IMR-90 (cell line): ENCODE measurements around the gene CEP72. TPM values are rescaled to one million over a fixed set of nuclear protein-coding genes. Genes with fewer than 3 reads are reported as not detected.
"Not testable (repeated sequence)": the region's sequence is repeated elsewhere in the genome, so short reads cannot be mapped to it uniquely, and the experiment has no call there.

Experiments
- ATAC-seq: fragments of 200-7000 bp; cut with Tn5 transposase; 2 replicates; pipeline ENCODE4 v1.9.1; 2020; ENCODE audit warnings: low read depth, mild to moderate bottlenecking, moderate library complexity
- BruUV-seq: library from RNA; stranded (reverse); fragments of 400-500 nt; replicated peaks from 2 replicates; lab custom pipeline; 2021; lab: Mats Ljungman, UMichigan
- CTCF ChIA-PET: fragments of 300-600 bp; formaldehyde crosslinking; extraction: SDS; loops from one replicate; lab custom pipeline; 2021; ENCODE audit warnings: antibody characterized with exemption; lab: Yijun Ruan, JAX
- POLR2A ChIA-PET: fragments of 300-600 bp; sonication (Branson Sonifier 250); formaldehyde crosslinking; loops from one replicate; lab custom pipeline; 2022; ENCODE audit warnings: antibody characterized with exemption; ENCODE audit not compliant: unreplicated experiment; lab: Charles Lee
- DNase-seq: peaks from one replicate; pipeline ENCODE4 v3.0.0; 2013
- H2AFZ ChIP-seq: replicated peaks from 2 replicates; pipeline ENCODE3; 2013; ENCODE audit warnings: low read length, mild to moderate bottlenecking; ENCODE audit not compliant: poor library complexity
- H2AK5ac ChIP-seq: 2 replicates; pipeline ENCODE4 v1.6.1; 2013; ENCODE audit warnings: low read depth, low read length, inconsistent platforms
- H2AK9ac ChIP-seq: replicated peaks from 2 replicates; pipeline ENCODE3; 2013; ENCODE audit warnings: mild to moderate bottlenecking, low read depth, low read length, moderate library complexity; ENCODE audit not compliant: poor library complexity
- H2BK120ac ChIP-seq: 2 replicates; pipeline ENCODE4 v1.6.1; 2013; ENCODE audit warnings: low read depth, low read length, inconsistent platforms
- H2BK15ac ChIP-seq: 3 replicates; pipeline ENCODE4 v1.6.1; 2013; ENCODE audit warnings: low read depth, low read length, inconsistent platforms
- H2BK20ac ChIP-seq: 2 replicates; pipeline ENCODE4 v1.6.1; 2013; ENCODE audit warnings: low read depth, mild to moderate bottlenecking, inconsistent platforms, low read length, moderate library complexity
- H2BK5ac ChIP-seq: 2 replicates; pipeline ENCODE4 v1.6.1; 2013; ENCODE audit warnings: mild to moderate bottlenecking, low read depth, low read length, inconsistent platforms; ENCODE audit not compliant: poor library complexity, severe bottlenecking
- H3K14ac ChIP-seq: replicated peaks from 2 replicates; pipeline ENCODE4 v1.6.1; 2013; ENCODE audit warnings: low read depth, low read length, inconsistent platforms
- H3K18ac ChIP-seq: 2 replicates; pipeline ENCODE4 v1.6.1; 2013; ENCODE audit warnings: low read depth, low read length, control low read depth
- H3K23ac ChIP-seq: 2 replicates; pipeline ENCODE4 v1.6.1; 2013; ENCODE audit warnings: low read depth, low read length, inconsistent platforms
- H3K27ac ChIP-seq: 2 replicates; pipeline ENCODE4 v1.5.1; 2013; ENCODE audit warnings: mild to moderate bottlenecking, control low read depth, low read length; ENCODE audit not compliant: insufficient read depth
- H3K27me3 ChIP-seq: 2 replicates; pipeline ENCODE4 v1.6.1; 2013; ENCODE audit warnings: low read length; ENCODE audit not compliant: control insufficient read depth, insufficient read depth
- H3K36me3 ChIP-seq: 2 replicates; pipeline ENCODE4 v1.6.1; 2013; ENCODE audit warnings: low read length, mixed read lengths; ENCODE audit not compliant: control insufficient read depth, insufficient read depth
- H3K4ac ChIP-seq: 2 replicates; pipeline ENCODE4 v1.6.1; 2013; ENCODE audit warnings: low read depth, low read length, inconsistent platforms
- H3K4me1 ChIP-seq: 2 replicates; pipeline ENCODE4 v1.6.1; 2013; ENCODE audit warnings: low read length, mixed read lengths; ENCODE audit not compliant: control insufficient read depth, insufficient read depth
- H3K4me2 ChIP-seq: 2 replicates; pipeline ENCODE4 v1.6.1; 2013; ENCODE audit warnings: low read depth, mild to moderate bottlenecking, control low read depth, low read length, moderate library complexity
- H3K4me3 ChIP-seq: 2 replicates; pipeline ENCODE4 v1.5.1; 2013; ENCODE audit warnings: low read depth, mild to moderate bottlenecking, control low read depth, low read length, moderate library complexity; ENCODE audit not compliant: insufficient read depth
- H3K56ac ChIP-seq: 2 replicates; pipeline ENCODE4 v1.6.1; 2013; ENCODE audit warnings: low read length, inconsistent platforms; ENCODE audit not compliant: insufficient read depth; ENCODE audit errors: extremely low read depth
- H3K79me1 ChIP-seq, 2 experiments: 2 replicates each; pipeline ENCODE4 v1.6.1; 2013; ENCODE audit warnings: low read length in 2 of 2, inconsistent platforms in 1 of 2, low read depth in 1 of 2
- H3K9ac ChIP-seq: 2 replicates; pipeline ENCODE4 v1.6.1; 2013; ENCODE audit warnings: low read depth, low read length, control low read depth
- H3K9me1 ChIP-seq: 2 replicates; pipeline ENCODE4 v1.6.1; 2013; ENCODE audit warnings: low read length, inconsistent platforms; ENCODE audit not compliant: insufficient read depth
- H3K9me3 ChIP-seq: 2 replicates; pipeline ENCODE4 v1.6.1; 2013; ENCODE audit warnings: low read length; ENCODE audit not compliant: control insufficient read depth, insufficient read depth
- H4K20me1 ChIP-seq: 2 replicates; pipeline ENCODE4 v1.6.1; 2013; ENCODE audit warnings: low read length, inconsistent platforms; ENCODE audit not compliant: insufficient read depth
- H4K5ac ChIP-seq: 2 replicates; pipeline ENCODE4 v1.6.1; 2013; ENCODE audit warnings: mild to moderate bottlenecking, low read depth, low read length, control low read depth
- H4K8ac ChIP-seq, 2 experiments: 2 replicates each; pipeline ENCODE4 v1.6.1; 2013; ENCODE audit warnings: low read depth in 2 of 2, low read length in 2 of 2, control low read depth in 1 of 2, inconsistent platforms in 1 of 2
- H4K91ac ChIP-seq: 2 replicates; pipeline ENCODE4 v1.6.1; 2013; ENCODE audit warnings: low read depth, low read length, inconsistent platforms; ENCODE audit not compliant: insufficient read depth
- WGBS, 2 experiments: methylation state at CpG; one replicate each; pipeline versions ENCODE4 v1.1.5 to v1.1.7; 2013; ENCODE audit warnings: missing lambda C conversion rate in 2 of 2; ENCODE audit not compliant: insufficient read length in 1 of 2; ENCODE audit errors: extremely low coverage in 2 of 2; 5-methylcytosine and 5-hydroxymethylcytosine counted together
- dilution Hi-C: fragments of 300-500 bp; cut with HindIII; formaldehyde crosslinking; loops from one replicate; pipeline ENCODE4 v1.14.3; 2018; ENCODE audit warnings: low sequenced_read_pairs; ENCODE audit not compliant: unreplicated experiment
- in situ Hi-C: fragments of 300-500 bp; cut with MboI; formaldehyde crosslinking; loops from 3 replicates; pipeline ENCODE4 v1.14.3; 2019; ENCODE audit warnings: low sequenced_read_pairs, inconsistent platforms, mixed read lengths
- intact Hi-C: fragments of 100-400 bp; cut with micrococcal nuclease; formaldehyde crosslinking; loops from 2 replicates; pipeline ENCODE4 v1.10.0; 2022
- polyA plus RNA-seq, 3 experiments: library from polyadenylated mRNA; depleted of rRNA; stranded (reverse); fragments of >200 nt; gene quantifications; 2 replicates each; pipeline ENCODE4 v1.2.3, GENCODE V29; 2012; ENCODE audit warnings: low replicate concordance in 1 of 3
- total RNA-seq: library from RNA; depleted of rRNA; stranded (reverse); fragments of >200 nt; gene quantifications from 2 replicates; pipeline ENCODE4 v1.2.3, GENCODE V29; 2012

Gene CEP72
- total and polyA plus RNA-seq, 2 of the 4 experiments (the other 2 are of a cell fraction): 2.9 to 4.3 TPM

- H3K9me3 ChIP-seq, H3K36me3 ChIP-seq, H3K14ac ChIP-seq, ATAC-seq, H3K79me1 ChIP-seq, CTCF ChIA-PET, H3K18ac ChIP-seq, DNase-seq, H4K8ac ChIP-seq, H3K4me1 ChIP-seq, H2BK5ac ChIP-seq, H3K4me2 ChIP-seq, H4K91ac ChIP-seq, H3K27me3 ChIP-seq, H2AFZ ChIP-seq, H3K4me3 ChIP-seq, BruUV-seq, intact Hi-C loops, H2BK15ac ChIP-seq, H2BK20ac ChIP-seq, H3K23ac ChIP-seq, H3K27ac ChIP-seq, H3K9me1 ChIP-seq, H2BK120ac ChIP-seq, dilution Hi-C loops, H3K4ac ChIP-seq, H3K9ac ChIP-seq, H2AK5ac ChIP-seq, H4K20me1 ChIP-seq, H3K56ac ChIP-seq, H4K5ac ChIP-seq, POLR2A ChIA-PET, H2AK9ac ChIP-seq: not testable (repeated sequence)
- in situ Hi-C loops: loop anchor here (10.0 kb wide), 1 partner anchor 88 kb away; no protein-coding TSS in a partner anchor
- WGBS, 2 experiments: 74% methylated on average over 7 of the region's 12 CpGs; no CpG with 5 or more reads in 1 of the 2 experiments
These were observed 74.8 kb downstream of the CEP72 start for GRCh38 chr5:686936-687335.

GRCh38 chr5:688348-689010 lies 76.3 kb downstream of the CEP72 start:
- H3K27ac ChIP-seq, H3K4me3 ChIP-seq, H3K4me2 ChIP-seq, POLR2A ChIA-PET, H3K9me3 ChIP-seq, H2AK5ac ChIP-seq, H2BK20ac ChIP-seq, H3K14ac ChIP-seq, ATAC-seq, intact Hi-C loops, H2BK5ac ChIP-seq, H3K9me1 ChIP-seq, H2BK15ac ChIP-seq, H4K20me1 ChIP-seq, H4K8ac ChIP-seq, H4K91ac ChIP-seq, H2AFZ ChIP-seq, H3K56ac ChIP-seq, H4K5ac ChIP-seq, H3K9ac ChIP-seq, H3K27me3 ChIP-seq, DNase-seq, CTCF ChIA-PET, H3K4ac ChIP-seq, H3K36me3 ChIP-seq, dilution Hi-C loops, H3K18ac ChIP-seq, H3K4me1 ChIP-seq, H2BK120ac ChIP-seq, H2AK9ac ChIP-seq, H3K79me1 ChIP-seq, BruUV-seq, H3K23ac ChIP-seq: not testable (repeated sequence)
- 82% methylated on average over 10 of the region's 30 CpGs; no CpG with 5 or more reads in 1 of the 2 experiments for WGBS, 2 experiments
- in situ Hi-C loops: loop anchor here (10.0 kb wide), 1 partner anchor 86 kb away; no protein-coding TSS in a partner anchor
